Measurements from ENCODE around the gene FOXS1.
"Not testable (repeated sequence)": the region's sequence is repeated elsewhere in the genome, so short reads cannot be mapped to it uniquely, and the experiment has no call there.

The FOXS1 gene

GRCh38 chr20:31838646-31839292 lies 6.6 kb downstream of the FOXS1 start:
- no peak for DNase-seq

GRCh38 chr20:31837896-31838397 lies 7.5 kb downstream of the FOXS1 start:
- DNase-seq: no peak

- no peak for DNase-seq
Measured at GRCh38 chr20:31836853-31837608, 8.4 kb downstream of the FOXS1 start.

GRCh38 chr20:31835977-31836852 lies 9.2 kb downstream of the FOXS1 start:
- DNase-seq: peak; percentile 21 to 29

- no peak for DNase-seq
Measured at GRCh38 chr20:31835554-31835953, 9.8 kb downstream of the FOXS1 start.

GRCh38 chr20:31833931-31834521 lies 11.4 kb downstream of the FOXS1 start:
- DNase-seq: no peak

- peak; percentile 78 to 82 for DNase-seq
Measured at GRCh38 chr20:31833130-31833930, 12.1 kb downstream of the FOXS1 start.

- DNase-seq: no peak
Measured at GRCh38 chr20:31831771-31832306, 13.6 kb downstream of the FOXS1 start.

GRCh38 chr20:31831211-31831610 lies 14.2 kb downstream of the FOXS1 start:
- no peak for DNase-seq

- DNase-seq: no peak
Measured at GRCh38 chr20:31830406-31830981, 14.9 kb downstream of the FOXS1 start.

- no peak for DNase-seq
Measured at GRCh38 chr20:31829731-31830130, 15.7 kb downstream of the FOXS1 start.

GRCh38 chr20:31828016-31828415 lies 17.4 kb downstream of the FOXS1 start:
- DNase-seq: not testable (repeated sequence)

- DNase-seq: no peak
Measured at GRCh38 chr20:31827059-31827458, 18.3 kb downstream of the FOXS1 start.

- no peak for DNase-seq
Measured at GRCh38 chr20:31826074-31826473, 19.3 kb downstream of the FOXS1 start.

GRCh38 chr20:31824554-31825313 lies 20.7 kb downstream of the FOXS1 start:
- no peak for DNase-seq

GRCh38 chr20:31824125-31824485 lies 21.3 kb downstream of the FOXS1 start:
- no peak for DNase-seq

- DNase-seq: no peak
Measured at GRCh38 chr20:31823360-31824124, 21.9 kb downstream of the FOXS1 start.

- DNase-seq: peak; percentile 73 to 76
Measured at GRCh38 chr20:31822421-31823330, 22.7 kb downstream of the FOXS1 start.

GRCh38 chr20:31821427-31821826 lies 24.0 kb downstream of the FOXS1 start:
- no peak for DNase-seq
